IPS DF 19.7 (cell line): ENCODE data around the gene NR1I3.

Source experiments
- DNase-seq: peaks from one replicate; pipeline ENCODE4 v3.0.0-alpha.2; 2013; ENCODE audit warnings: low read depth, low spot score

NR1I3 gene

DNA sequence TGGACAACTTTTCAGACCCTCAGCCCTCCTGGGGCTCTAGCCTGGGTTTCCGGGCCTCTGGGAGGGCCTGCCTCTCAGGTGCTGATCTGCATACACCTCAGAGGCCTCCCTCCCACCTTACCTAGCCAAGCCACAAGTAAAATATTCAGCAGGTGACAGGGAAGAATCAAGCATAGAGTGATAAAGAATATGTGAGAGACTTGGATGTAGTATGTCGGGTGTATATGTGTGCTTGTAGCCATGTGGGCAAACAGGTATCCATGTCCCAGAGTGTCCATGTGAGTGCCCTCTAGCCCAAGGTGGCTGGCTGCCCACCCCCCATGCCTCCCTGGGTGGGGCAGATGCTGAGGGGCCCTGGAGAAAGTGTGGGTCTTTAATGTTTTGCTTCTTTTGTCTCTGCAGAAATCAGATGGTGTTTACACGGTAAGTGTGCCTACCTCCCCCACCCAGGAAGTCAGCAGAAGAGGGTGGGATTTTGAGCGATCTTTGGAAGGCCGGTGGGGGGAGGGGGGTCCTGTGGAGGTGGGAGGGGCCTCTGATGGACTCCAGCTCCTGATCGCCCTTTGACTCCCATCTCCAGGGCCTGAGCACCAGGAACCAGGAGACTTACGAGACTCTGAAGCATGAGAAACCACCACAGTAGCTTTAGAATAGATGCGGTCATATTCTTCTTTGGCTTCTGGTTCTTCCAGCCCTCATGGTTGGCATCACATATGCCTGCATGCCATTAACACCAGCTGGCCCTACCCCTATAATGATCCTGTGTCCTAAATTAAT, 19.5 kb downstream of the NR1I3 start:
- no peak for DNase-seq

- no peak for DNase-seq
Observed at GRCh38 chr1:161217831-161218230, 20.2 kb downstream of the NR1I3 start.

DNA sequence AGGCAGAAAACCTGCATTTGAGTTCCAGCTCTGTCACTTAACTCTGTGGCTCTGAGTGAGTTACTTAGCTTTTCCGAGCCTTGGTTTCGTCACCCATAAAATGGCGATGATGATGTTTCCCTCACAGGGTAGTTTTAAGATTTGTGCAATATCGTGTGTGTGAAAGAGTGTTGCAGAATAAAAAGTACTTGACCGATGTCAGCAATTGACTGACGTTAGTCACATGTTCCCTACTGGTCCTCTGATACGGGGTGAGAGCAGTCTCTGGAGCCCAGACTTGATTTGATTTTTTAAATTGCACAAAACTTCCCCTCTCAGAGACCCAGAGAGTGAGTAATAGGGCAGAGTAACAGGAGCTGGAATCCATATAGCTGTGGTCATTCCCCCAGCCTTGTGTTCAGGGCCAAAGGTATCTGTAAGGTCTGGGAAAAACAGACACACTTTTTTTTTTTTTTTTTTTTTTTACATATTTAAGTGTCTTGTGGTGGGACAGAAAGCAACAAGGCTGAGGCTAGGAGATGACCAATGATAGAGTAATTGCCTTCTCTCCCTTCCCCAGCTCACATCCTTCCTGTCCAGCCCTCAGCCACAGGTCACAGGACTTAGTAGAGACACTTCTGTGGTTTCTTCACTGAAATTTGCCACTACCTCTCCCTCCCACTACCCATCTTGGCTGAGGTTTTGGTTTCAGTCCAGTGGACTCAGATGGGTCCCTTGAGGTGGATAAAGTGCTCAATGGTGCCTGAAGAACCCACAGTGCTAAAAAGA, 20.9 kb downstream of the NR1I3 start:
- no peak for DNase-seq

DNA sequence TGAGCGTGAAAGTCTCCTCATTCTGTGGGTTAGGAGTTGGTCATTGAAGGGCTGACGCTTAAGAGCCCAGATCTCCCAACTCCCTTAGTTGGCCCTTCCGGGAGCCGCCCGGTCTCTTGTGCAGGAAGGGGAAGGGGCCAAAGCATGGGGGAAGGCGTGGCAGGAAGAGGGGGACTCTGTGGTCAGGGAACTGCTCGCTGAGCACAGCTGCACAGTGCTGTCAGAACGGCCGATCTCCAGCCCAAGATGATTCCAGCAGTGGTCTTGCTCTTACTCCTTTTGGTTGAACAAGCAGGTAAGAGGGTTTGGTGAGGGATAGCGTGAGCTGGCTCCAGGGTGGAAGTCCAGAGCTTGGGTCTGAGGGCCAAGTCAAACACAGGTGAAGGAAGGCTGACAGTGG, 22.9 kb downstream of the NR1I3 start, which contains the start of gene FCER1G:
Gene FCER1G (plus strand): TSS at position 220 of the 400 bp plus-strand sequence. CDS start 27 bp downstream, at position 247.
- DNase-seq, result no peak

GRCh38 chr1:161214369-161214768, 23.6 kb downstream of the NR1I3 start:
- DNase-seq, result no peak

DNA sequence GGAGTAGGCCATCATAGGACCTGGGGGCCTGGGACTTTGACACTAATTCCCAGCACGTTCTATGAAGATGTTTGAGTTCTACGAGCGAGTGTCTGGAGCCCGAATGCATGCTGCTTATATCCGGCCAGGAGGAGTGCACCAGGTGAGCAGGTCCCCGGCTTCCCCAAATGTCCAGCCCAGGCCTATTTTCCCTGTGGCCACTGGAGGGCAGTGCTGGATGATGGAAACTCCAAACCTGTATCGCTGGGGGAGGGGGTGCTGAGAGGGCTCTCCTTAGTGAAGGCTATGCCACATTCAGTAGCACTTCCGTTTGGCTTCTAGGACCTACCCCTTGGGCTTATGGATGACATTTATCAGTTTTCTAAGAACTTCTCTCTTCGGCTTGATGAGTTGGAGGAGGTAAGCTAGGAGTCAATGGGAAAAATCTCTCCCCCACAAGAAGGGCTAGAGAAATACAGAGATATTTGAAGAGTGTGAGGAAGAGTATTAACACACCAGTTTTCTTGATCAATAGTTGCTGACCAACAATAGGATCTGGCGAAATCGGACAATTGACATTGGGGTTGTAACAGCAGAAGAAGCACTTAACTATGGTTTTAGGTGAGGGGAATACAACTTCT, 28.1 kb downstream of the NR1I3 start:
- no peak for DNase-seq

DNA sequence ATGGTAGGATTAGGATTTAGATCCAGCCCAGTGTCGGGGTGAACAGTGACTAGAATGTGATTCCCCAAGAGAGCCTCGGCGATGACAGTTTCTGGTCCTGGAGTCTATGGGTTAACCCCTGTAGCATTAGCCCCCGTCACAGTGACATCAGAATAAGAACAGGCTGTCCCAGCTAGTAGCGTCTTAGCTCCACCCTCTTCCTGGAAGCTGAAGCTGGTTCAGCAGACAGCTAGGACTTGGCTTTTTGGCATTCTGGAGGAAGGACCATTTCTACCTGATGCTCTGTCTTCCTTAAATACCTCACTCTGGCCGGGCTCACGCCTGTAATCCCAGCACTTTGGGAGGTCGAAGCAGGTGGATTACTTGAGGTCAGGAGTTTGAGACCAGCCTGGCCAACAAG, 30.8 kb downstream of the NR1I3 start:
- DNase-seq, result no peak

- DNase-seq, result no peak
Observed at GRCh38 chr1:161206411-161207140, 31.4 kb downstream of the NR1I3 start.

DNA sequence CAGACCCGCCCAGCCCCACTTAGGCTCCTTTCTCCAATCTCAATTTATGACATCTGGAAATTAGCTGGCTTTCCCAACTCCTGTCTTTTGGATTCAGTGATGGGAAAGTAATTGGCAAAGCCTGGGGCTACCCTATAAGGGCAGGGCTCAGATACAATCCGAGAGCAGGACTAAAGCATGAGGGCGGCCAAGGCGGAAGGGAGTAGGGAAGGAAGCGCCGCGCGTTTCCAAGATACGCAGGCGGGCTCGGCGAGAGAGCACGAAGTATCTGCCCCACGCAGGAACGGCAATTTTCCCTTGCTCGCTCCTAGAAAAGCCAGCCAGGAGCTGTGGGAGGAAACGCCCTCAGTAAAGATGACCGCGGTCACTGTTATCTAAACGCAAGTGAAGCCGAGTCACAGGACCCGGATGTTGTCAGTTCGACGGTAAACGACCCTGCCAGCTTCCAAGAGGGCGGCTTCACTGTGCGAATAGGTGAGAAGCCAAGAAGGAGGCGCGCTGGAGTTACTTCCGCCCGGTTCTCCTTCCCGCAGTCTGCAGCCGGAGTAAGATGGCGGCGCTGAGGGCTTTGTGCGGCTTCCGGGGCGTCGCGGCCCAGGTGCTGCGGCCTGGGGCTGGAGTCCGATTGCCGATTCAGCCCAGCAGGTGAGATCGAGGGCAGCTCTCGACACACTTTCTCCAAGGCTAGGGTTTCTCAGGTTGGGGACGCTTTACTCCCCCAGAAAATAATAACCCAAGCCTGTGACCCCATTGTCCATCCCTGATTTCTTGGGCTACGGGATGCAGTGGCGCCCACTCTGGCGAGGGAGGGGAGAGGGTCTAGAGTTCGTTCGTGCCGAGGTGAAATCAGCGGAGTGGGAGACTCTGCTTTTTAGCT, 35.9 kb downstream of the NR1I3 start, which contains the start of gene NDUFS2:
Gene NDUFS2 (plus strand): TSS at position 532 of the 877 bp plus-strand sequence. CDS start 19 bp downstream, at position 551.
- DNase-seq, result peak; percentile 99

- no peak for DNase-seq
Observed at GRCh38 chr1:161200992-161201835, 36.8 kb downstream of the NR1I3 start.

- no peak for DNase-seq
Observed at GRCh38 chr1:161200421-161200991, 37.5 kb downstream of the NR1I3 start.

GRCh38 chr1:161199506-161200139, 38.4 kb downstream of the NR1I3 start:
- DNase-seq, result no peak

GRCh38 chr1:161198897-161199431, 39.0 kb downstream of the NR1I3 start, which contains the start of gene ADAMTS4:
ADAMTS4 (minus strand) TSS chr1:161199054; CDS start chr1:161198627, 427 bp downstream.
- DNase-seq, result no peak

GRCh38 chr1:161198194-161198896, 39.7 kb downstream of the NR1I3 start:
- no peak for DNase-seq

DNA sequence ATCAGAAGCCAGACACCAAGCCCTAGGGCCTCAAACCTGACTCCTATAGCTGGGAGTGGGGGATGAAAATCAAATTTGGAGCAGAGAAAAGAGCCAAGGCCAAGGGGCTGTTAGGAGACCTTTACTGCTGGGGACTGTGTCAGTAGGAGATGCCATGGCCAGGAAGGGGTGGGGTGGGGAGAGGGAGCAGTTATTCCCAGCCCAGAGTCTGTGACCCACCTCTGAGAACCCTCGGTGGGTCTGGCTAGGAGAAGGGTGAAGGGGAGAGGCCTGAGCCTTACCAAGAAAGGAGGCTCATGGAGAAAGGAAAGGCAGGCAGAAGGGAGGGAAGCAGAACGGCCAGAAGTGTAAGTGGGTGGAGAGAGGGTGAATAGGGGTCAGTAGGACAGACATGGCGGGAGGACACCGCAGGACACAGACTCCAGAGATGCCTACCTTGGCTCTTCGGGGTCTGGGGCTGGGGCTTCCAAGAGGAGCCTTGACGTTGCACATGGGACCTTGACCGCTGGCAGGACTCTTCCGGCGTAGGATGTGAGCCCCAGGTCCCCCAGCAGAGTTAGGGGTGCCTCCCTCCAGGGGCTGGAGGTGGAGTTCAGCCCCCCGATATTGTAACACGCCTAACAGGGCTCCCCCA, 40.3 kb downstream of the NR1I3 start:
- no peak for DNase-seq

DNA sequence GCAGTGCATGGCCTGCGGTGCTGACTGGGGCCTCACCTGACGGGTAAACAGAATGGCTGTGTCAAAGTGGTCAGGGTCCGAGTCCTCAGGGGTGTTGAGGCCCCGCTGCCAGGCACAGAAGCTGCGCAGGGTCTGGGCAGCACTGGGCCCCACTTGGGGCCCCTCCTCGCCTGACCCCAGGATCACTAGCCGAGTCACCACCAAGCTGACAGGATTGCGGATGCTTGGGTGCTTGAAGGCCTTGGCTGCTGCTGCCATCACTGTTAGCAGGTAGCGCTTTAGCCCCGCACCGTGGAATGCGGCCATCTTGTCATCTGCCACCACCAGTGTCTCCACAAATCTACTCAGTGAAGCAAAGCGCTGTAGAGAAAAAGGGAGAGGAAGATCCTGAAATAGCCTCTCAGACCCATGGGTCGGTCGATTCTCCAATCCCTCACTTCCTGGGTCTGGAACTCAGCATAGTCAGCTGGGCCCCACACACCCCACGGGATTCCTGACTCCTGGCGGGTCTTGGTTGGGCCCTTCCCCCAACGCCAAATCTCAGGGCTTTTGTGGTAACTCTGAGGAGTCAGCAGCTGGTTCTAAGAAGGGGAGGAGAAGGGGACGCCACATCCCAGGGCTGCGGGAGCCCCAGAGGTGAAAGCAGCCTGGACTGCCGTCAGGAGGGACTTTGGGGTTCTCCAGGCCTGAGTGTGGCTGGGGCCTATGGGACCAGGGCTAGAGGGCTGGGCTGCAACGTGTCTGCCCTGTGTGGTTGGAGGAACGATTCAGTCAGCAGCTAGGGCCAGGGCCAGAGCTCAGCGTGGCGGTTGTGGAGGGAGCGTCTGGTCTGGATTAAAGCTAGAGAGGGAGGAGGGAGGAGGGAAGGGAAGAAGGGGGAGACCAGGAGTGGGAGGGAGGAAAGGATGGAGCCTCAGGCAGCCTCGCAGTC, 41.2 kb downstream of the NR1I3 start:
- no peak for DNase-seq
